Raji (cell line): ENCODE data around the gene KCTD12.

Experiments used
- POLR2A ChIP-seq: IDR thresholded peaks from 2 replicates; pipeline ENCODE4 v1.6.1; 2011; ENCODE audit warnings: low read depth, low read length, control low read depth; ENCODE audit not compliant: insufficient read depth

Gene KCTD12

GRCh38 chr13:76886292-76887075 is at the start of gene KCTD12:
Gene KCTD12, minus strand, starts transcription at chr13:76886405. Its CDS starts 257 bp downstream, at chr13:76886148.
- TF ChIP-seq POLR2A = no peak

GRCh38 chr13:76934671-76935070 is 48.5 kb upstream of the KCTD12 start:
- TF ChIP-seq POLR2A = no peak

DNA sequence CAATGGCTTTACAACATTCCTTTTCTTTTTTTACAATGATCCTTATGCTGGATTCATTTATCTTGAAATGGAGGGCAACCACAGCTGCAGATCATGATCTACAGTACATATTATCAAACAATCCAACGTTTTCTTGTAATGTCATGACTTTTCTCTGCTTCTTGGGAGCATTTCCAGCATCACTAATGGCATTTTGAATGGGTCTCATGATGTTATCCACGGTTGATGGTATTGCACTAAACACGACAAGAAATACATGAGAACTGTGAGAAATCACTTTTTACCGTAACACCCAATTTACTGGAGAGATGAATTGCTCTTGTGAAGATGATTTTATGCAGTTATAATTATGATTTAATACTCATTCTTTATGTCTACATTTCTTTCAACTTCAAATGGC is 45.9 kb upstream of the KCTD12 start:
- TF ChIP-seq POLR2A = no peak

DNA sequence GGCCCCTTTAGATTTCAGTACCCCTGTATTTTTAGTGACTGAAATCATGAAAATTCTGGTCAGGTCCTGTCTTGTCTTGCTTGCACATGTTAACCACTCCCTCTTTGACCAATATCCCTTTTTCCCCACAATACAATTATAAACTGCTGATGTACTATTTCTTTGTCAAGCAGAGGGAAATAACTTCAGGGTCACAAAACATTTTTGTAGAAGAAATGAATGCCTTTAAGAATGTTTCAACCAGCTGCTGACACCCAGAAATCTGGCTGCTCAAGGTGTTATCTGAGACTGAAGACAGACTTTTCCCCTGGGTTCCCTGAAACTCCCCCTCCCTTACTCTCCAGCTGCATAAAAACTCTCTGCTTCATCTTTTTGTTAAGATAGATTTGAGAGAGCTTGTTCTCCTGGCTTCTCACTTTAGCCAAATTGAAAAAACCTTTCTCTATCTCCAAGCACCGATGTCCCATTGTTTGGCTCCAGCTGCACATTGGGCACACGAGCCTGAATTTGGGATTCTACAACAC is 43.7 kb upstream of the KCTD12 start:
- TF ChIP-seq POLR2A = no peak

DNA sequence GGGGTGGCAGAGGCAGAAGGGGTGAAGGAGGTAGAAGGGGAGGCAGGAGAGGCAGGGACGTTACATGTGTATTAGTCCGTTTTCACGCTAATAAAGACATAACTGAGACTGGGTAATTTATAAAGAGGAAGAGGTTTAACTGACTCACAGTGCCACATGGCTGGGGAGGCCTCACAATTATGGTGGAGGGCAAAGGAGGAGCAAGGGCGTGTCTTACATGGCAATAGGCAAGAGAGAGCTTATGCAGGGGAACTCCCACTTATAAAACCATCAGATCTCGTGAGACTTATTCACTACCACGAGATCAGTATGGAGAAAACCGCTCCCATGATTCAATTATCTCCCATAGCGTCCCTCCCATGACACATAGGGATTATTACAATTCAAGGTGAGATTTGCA is 43.1 kb upstream of the KCTD12 start:
- no peak for TF ChIP-seq POLR2A

- TF ChIP-seq POLR2A = no peak
Observed at GRCh38 chr13:76928456-76928855, 42.3 kb upstream of the KCTD12 start.

DNA sequence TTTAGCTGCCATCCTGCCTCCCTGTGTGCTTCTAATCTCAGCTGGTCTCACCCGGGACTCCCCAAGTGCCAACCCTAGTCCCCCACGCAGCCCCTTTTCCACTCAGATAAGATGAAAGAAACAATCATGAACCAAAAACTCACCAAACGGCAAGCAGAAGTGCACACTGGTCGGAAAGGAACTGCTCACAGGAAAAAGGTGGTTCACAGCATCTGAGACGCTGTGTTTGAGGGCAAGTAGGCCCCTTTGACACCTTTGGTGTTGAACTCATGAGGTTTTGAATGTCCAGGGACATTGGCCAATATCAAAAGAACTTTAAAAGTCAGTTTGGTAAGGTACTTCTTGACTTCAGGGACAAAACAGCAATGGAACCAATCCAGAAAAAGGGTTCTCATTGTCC is 41.8 kb upstream of the KCTD12 start:
- TF ChIP-seq POLR2A = no peak

- no peak for TF ChIP-seq POLR2A
Observed at GRCh38 chr13:76925115-76925514, 38.9 kb upstream of the KCTD12 start.

GRCh38 chr13:76921516-76921915 is 35.3 kb upstream of the KCTD12 start:
- TF ChIP-seq POLR2A = no peak

- no peak for TF ChIP-seq POLR2A
Observed at GRCh38 chr13:76917095-76917494, 30.9 kb upstream of the KCTD12 start.

GRCh38 chr13:76913898-76914297 is 27.7 kb upstream of the KCTD12 start:
- TF ChIP-seq POLR2A = no peak

DNA sequence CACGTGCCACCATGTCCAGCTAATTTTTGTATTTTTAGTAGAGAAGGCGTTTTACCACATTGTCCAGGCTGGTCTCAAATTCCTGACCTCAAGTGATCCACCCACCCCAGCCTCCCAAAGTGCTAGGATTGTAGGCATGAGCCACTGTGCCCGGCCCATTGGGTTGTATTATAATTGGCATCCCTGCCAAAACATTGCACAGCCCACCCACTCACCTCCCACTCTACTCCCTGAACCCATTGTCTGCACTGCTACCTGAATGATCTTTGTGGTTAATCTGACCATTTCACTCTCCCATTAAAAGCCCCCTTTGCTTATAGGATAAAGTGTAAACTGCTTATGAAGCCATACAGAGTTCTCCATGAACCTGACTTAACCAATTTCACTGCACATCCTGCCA is 26.3 kb upstream of the KCTD12 start:
- TF ChIP-seq POLR2A = no peak

GRCh38 chr13:76904507-76904906 is 18.3 kb upstream of the KCTD12 start:
- TF ChIP-seq POLR2A = no peak

DNA sequence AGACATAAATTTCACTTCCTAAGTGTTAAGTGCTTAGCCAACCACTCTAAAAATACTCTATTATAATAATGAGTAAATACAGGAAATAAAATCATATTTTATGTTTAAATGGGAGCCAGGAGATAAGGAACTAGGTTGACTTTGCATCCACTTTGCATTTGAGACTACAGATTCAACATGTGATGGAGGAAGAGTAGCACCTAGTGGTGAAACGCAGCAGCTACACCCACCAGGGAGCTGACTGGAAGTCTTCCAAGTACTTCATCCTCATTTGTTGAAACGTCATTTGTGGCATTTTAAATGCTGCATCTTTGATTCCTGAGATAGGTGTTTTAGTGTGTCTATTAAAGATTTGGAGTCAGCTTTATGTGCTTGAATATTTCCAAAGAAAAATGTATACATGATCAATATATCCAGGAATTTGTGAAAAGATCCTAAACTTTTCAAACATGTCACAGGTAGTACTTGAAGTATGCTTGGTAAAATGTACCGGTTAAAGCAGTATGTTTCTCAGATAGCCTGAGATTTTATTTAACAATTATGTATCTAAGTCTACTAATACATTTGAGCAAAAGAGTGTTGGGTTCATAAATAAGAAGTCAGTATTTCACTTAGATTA is 17.4 kb upstream of the KCTD12 start:
- TF ChIP-seq POLR2A = no peak

DNA sequence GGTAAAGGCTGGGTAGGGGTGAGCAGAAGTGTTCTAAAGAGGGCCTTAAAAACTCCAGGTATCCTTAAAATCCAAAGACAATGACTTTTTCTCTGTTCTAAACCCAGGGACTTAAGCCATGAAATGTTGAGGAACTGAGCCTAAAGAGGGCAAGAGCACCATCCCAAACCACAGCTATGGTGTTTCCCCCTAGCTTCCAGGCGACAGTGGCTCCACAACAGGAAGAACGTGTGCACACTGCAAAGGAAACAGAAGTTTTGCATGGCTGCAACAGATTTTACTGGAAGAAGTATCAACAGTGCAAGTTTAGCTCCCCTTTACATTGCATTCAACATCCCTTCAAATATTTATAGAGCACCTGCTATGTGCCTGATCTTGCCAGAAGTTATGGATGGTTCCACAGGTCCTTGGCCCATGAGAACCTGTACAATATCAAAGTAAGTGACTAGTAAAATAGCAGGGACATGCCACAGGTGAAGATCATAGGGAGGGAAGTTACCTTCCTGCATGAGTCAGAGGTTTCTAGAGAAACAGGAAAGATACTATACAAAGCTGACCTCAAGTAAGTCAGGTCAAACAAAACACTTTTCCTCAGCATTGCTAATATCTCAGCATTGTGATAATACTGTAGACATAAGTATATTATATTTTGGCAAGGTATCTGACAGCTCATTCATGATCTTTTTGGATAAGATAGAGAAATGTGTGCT is 8.4 kb upstream of the KCTD12 start:
- no peak for TF ChIP-seq POLR2A

- no peak for TF ChIP-seq POLR2A
Observed at GRCh38 chr13:76892488-76892887, 6.3 kb upstream of the KCTD12 start.
